Astrocyte (in vitro differentiated cells and primary cell): ENCODE data around the gene SCYGR3.

Experiments
- CTCF ChIP-seq: IDR thresholded peaks from 2 replicates; pipeline ENCODE4 v1.5.1; 2011; ENCODE audit warnings: low read depth, mild to moderate bottlenecking, inconsistent platforms, low read length, moderate library complexity; ENCODE audit not compliant: insufficient read depth
- EZH2 ChIP-seq: IDR thresholded peaks from 2 replicates; pipeline ENCODE4 v1.6.1; 2012; ENCODE audit warnings: mild to moderate bottlenecking, low read length, inconsistent platforms; ENCODE audit not compliant: insufficient read depth

GRCh38 chr2:227614246-227614645 is 394 bp downstream of the SCYGR3 start:
- TF ChIP-seq CTCF (no peak), EZH2 (no peak)
